Skin of body (tissue), 2 donors: ENCODE results near the gene SLC37A3. TPM values are rescaled to one million over a fixed set of nuclear protein-coding genes. Genes with fewer than 3 reads are reported as not detected.
"Not testable (repeated sequence)": the region's sequence is repeated elsewhere in the genome, so short reads cannot be mapped to it uniquely, and the experiment has no call there.

Experiments used
- DNase-seq: peaks from one replicate; lab custom pipeline; 2025; lab: John Stamatoyannopoulos, UW
- total RNA-seq: library from RNA; depleted of rRNA; stranded (reverse); fragments of >200 nt; gene quantifications from one replicate; pipeline ENCODE4 v1.2.3, GENCODE V29; 2014

Gene SLC37A3
- total RNA-seq, 1 donor from 2014 or later = 54.9 TPM

DNA sequence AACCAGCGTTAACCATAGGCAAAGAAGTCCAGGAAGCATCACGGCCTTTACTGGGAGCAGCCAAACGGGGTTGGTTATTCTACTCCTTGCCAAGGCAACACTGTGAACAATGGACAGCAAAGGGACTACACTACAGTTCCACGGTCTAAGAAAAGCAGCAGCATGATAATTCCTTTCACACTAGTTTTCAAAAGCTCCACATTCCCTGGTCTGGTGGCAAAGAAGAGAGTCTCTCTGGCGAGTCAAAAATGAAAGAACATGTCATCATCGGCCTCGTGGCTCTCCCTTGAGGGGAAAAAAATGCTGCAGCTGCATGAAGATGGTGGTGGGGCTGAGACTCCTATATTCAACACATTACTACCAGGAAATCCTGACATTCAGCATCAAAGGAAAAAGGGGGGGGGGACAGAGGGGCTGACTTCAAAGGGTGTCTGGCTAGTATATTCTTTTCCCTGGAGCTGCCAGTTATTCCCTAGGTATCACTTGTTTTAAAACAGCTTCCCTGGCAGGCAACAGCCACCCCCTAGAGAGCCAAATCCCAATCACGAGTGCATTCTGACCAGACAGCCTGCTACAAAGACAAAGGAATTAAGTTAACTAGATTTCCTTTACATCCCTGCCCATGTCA, 49.1 kb downstream of the SLC37A3 start:
- no peak for DNase-seq

DNA sequence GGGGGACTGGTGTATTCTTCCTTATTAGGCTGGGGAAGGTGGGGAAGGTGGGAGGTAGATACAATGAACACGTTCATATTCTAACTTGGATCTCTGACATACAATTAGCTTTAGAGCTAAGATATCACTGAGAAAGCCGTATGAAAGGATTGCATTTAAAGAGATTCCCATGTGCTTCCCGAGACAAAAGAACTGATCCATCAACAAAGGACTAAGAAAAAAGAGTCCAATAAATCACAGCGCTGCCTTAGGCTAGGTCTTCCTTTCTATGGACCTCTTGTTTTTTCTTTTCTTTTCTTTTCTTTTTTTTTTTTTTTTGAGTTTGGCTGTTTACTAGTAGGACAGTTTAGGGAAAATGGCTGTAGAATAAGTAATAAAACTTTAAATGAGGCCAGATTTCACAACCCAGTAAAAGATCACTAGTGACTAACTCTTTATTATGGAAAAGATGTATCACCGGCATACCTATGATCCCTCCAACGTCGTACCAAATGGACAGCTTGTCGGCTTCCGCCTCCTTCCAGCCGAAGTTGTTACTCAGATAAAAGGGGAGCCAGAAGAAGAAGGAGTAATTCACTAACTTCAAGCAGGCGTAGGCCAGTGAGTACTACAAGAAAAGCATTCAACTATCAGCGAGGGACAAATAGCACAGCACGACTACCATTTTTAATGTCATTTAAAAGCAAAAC, 50.0 kb downstream of the SLC37A3 start:
- no peak for DNase-seq

- no peak for DNase-seq
These were observed 51.1 kb downstream of the SLC37A3 start for GRCh38 chr7:140347218-140347617.

DNA sequence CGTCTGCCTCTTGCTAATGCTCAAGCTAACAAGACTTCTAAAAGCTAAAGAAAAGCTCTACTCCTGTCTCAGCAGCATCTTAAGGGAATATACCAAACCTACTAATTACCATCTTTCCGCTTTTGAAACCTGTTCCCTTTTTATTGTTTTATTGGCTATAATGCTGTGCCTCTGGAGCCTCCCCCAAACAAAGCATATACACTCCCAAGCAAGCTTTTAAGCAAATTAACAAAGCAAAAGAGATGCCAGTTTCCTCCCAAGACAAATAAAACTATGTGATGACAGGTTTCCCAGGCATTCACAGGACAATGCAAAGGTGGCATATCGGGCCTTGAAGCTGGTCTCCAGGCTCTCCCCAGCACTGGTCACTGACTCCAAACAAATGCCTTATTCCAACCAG, 52.9 kb downstream of the SLC37A3 start:
- no peak for DNase-seq

- no peak for DNase-seq
These were observed 55.4 kb downstream of the SLC37A3 start for GRCh38 chr7:140342727-140343514.

DNA sequence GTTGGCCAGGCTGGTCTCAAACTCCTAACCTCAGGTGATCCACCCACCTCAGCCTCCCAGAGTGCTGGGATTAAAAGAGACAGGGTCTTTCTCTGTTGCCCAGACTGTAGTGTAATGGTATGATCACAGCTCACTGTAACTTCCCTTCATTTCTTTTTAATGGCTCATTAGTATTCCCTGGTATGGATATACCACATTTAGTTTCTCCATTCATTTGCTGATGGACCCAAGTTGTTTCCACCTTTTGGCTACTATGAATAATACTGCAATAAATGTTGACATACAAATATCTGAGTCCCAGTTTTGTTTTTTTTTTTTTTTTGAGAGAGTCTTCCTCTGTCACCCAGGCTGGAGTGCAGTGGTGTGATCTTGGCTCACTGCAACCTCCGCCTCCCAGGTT, 59.4 kb downstream of the SLC37A3 start:
- not testable (repeated sequence) for DNase-seq

- DNase-seq = no peak
These were observed 63.8 kb downstream of the SLC37A3 start for GRCh38 chr7:140334341-140335057.

GRCh38 chr7:140333686-140334085, 64.6 kb downstream of the SLC37A3 start:
- DNase-seq = no peak

DNA sequence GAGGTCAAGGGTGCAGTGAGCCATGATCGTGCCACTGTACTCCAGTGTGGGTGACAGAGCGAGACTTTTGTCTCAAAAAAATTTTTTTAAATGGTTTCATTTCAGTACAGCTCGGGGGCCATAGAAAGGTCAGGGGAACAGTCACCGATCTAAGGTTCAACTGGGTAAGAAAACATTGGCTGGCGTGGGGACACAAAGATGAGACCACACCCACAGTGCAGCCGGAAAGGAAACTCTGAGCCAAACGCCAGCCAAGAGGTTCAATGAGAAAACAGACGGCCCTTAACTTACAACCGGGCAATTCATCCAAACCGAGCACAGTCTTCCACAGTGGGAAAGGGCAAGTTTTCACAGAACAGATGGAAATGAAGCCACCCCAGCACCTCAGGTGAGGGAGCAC, 65.1 kb downstream of the SLC37A3 start:
- DNase-seq = no peak

DNA sequence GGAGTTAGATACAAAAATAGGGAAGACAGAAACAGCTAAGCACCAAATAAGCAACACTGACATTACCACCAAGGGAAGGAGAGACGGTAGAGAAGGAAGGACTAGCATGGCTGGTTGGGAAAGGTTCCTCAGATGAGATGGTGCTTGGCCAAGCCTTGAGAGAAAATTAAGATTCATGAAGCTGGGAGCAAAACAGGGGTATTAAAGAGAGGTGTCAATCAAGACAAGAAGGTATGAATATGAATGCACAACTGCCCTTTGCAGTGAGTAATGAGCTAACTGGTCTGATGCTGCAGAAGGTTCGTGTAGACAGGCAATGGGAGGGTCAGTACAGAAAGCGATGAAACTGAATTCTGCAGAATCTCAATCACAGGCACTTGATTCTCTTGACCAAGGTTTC, 67.7 kb downstream of the SLC37A3 start:
- DNase-seq = no peak

GRCh38 chr7:140330128-140330527, 68.2 kb downstream of the SLC37A3 start:
- no peak for DNase-seq

- DNase-seq = no peak
These were observed 71.1 kb downstream of the SLC37A3 start for GRCh38 chr7:140327261-140327661.

- peak; percentile 48 for DNase-seq
These were observed 72.0 kb downstream of the SLC37A3 start for GRCh38 chr7:140326116-140326928.

DNA sequence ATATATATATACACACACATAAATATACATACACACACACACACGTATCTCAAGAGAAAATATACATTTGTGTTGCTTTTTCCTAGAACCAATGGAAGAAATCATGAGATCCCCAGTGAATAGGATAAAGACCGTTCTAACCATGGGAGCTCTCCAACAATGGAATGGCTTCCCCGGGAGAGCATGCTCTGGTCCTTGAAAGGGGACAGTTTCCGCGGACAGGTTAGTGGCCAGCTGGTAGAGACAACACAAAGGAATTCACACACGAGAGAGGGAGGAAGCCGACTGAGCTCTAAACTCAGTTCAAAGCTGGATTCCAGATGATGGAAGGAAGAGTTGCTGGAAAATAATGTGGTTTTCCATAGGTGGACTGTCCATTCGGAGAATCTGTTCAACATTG, 72.7 kb downstream of the SLC37A3 start:
- DNase-seq = no peak

- DNase-seq = no peak
These were observed 73.6 kb downstream of the SLC37A3 start for GRCh38 chr7:140324714-140325113.

GRCh38 chr7:140322759-140323158, 75.6 kb downstream of the SLC37A3 start:
- no peak for DNase-seq

GRCh38 chr7:140320078-140320477, 78.3 kb downstream of the SLC37A3 start:
- DNase-seq = not testable (repeated sequence)

DNA sequence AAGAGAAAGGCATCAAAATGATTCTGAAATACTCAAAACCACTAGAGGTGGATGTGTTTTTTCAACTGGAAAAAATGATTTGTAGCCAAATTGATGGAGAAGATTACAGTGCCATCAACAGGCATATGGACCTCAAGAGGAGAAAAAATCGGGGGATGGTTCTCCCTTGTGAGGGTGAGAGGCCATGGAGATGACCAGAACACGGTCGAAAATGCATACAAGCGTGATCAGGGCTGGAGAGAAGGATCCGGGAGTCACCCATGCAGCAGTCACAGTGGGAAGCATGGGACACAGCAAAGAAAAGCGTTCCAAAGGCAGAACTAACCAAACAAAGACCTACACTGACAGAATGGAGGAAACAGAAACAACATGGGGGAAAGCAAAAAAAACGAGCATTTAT, 80.3 kb downstream of the SLC37A3 start:
- DNase-seq = no peak

DNA sequence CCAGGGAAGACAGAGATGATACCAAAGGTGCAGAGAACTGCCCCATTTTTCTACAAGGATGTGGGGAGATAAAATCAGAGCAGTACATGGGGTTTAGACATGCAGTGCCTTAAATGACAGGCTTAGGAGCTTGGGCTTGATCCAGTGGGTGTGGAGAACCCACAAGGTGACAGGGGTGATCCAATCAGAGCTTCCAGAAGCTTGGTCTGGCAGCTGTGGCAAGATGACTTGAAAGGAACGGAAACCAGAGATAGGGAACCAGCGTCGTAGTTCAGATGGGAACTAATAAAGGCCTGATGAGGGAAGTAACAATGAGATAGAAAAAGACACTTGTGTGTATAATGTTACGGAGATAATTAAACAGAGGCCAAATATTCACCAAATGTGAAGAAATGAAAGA, 80.7 kb downstream of the SLC37A3 start:
- DNase-seq = no peak

GRCh38 chr7:140316165-140316661, 82.1 kb downstream of the SLC37A3 start:
- no peak for DNase-seq
